Suppressor macrophage treated with lipopolysaccharide for 1 hour (primary cell): ENCODE data around the gene VEGFC.

ENCODE experiments used
- DNase-seq, 3 donors: peaks; one replicate each; pipeline ENCODE4 v3.0.0-alpha.2; 2020 to 2022

The VEGFC gene

GRCh38 chr4:176758731-176759130 is 34.0 kb downstream of the VEGFC start:
- no peak for DNase-seq

- no peak for DNase-seq
Observed at GRCh38 chr4:176758323-176758722, 34.4 kb downstream of the VEGFC start.

GRCh38 chr4:176755613-176756012 is 37.1 kb downstream of the VEGFC start:
- no peak for DNase-seq

GRCh38 chr4:176755001-176755400 is 37.7 kb downstream of the VEGFC start:
- DNase-seq: no peak

GRCh38 chr4:176753049-176753448 is 39.7 kb downstream of the VEGFC start:
- DNase-seq: no peak

GRCh38 chr4:176752191-176752749 is 40.5 kb downstream of the VEGFC start:
- no peak for DNase-seq

- DNase-seq: no peak
Observed at GRCh38 chr4:176751061-176751460, 41.7 kb downstream of the VEGFC start.

- no peak for DNase-seq
Observed at GRCh38 chr4:176746846-176747245, 45.9 kb downstream of the VEGFC start.

- DNase-seq: no peak
Observed at GRCh38 chr4:176745902-176746301, 46.8 kb downstream of the VEGFC start.

GRCh38 chr4:176744091-176744490 is 48.6 kb downstream of the VEGFC start:
- no peak for DNase-seq

GRCh38 chr4:176742211-176742610 is 50.5 kb downstream of the VEGFC start:
- DNase-seq: no peak

GRCh38 chr4:176741253-176741652 is 51.5 kb downstream of the VEGFC start:
- DNase-seq: no peak

- no peak for DNase-seq
Observed at GRCh38 chr4:176735300-176735699, 57.4 kb downstream of the VEGFC start.

- no peak for DNase-seq
Observed at GRCh38 chr4:176734461-176734860, 58.3 kb downstream of the VEGFC start.

GRCh38 chr4:176729489-176729888 is 63.2 kb downstream of the VEGFC start:
- no peak for DNase-seq

- DNase-seq: no peak
Observed at GRCh38 chr4:176726803-176727202, 65.9 kb downstream of the VEGFC start.

- no peak for DNase-seq
Observed at GRCh38 chr4:176721459-176721858, 71.3 kb downstream of the VEGFC start.

GRCh38 chr4:176718881-176719280 is 73.8 kb downstream of the VEGFC start:
- DNase-seq: no peak

- no peak for DNase-seq
Observed at GRCh38 chr4:176717237-176717636, 75.5 kb downstream of the VEGFC start.

GRCh38 chr4:176709417-176709816 is 83.3 kb downstream of the VEGFC start:
- DNase-seq: no peak

GRCh38 chr4:176708771-176709311 is 83.9 kb downstream of the VEGFC start:
- DNase-seq: no peak

GRCh38 chr4:176690716-176691115 is 102.0 kb downstream of the VEGFC start:
- DNase-seq: no peak

GRCh38 chr4:176680668-176681180 is 112.0 kb downstream of the VEGFC start:
- DNase-seq: no peak

GRCh38 chr4:176676901-176677300 is 115.8 kb downstream of the VEGFC start:
- no peak for DNase-seq

GRCh38 chr4:176675810-176676209 is 116.9 kb downstream of the VEGFC start:
- no peak for DNase-seq
